GM23338 (cell line): ENCODE results near the gene GNPTAB. TPM values are rescaled to one million over a fixed set of nuclear protein-coding genes. Genes with fewer than 3 reads are reported as not detected.

Source experiments
- ATAC-seq: fragments of 200-7000 bp; cut with Tn5 transposase; 3 replicates; pipeline ENCODE4 v1.9.1; 2020
- DNase-seq: peaks from one replicate; pipeline ENCODE4 v3.0.0-alpha.2; 2015; ENCODE audit warnings: low spot score
- H2AFZ ChIP-seq: fragments of 200-600 bp; sonication (generic); 2 replicates; pipeline ENCODE4 v1.8.0; 2016; ENCODE audit warnings: antibody characterized with exemption, mild to moderate bottlenecking, moderate library complexity
- H3F3A ChIP-seq: fragments of 200-600 bp; sonication (generic); replicated peaks from 2 replicates; pipeline ENCODE4 v1.8.0; 2017; ENCODE audit warnings: antibody characterized with exemption, mixed run types, low read depth
- H3K27ac ChIP-seq: fragments of 200-600 bp; sonication (generic); 2 replicates; pipeline ENCODE4 v1.6.1; 2016; ENCODE audit warnings: low read depth
- H3K27me3 ChIP-seq: fragments of 200-600 bp; sonication (generic); 2 replicates; pipeline ENCODE4 v1.8.0; 2016; ENCODE audit warnings: mild to moderate bottlenecking, mixed run types, moderate library complexity; ENCODE audit not compliant: insufficient read depth
- H3K36me3 ChIP-seq: fragments of 200-600 bp; sonication (generic); 2 replicates; pipeline ENCODE4 v1.8.0; 2016; ENCODE audit warnings: mild to moderate bottlenecking; ENCODE audit not compliant: insufficient read depth
- H3K4me1 ChIP-seq: fragments of 200-600 bp; sonication (generic); 2 replicates; pipeline ENCODE4 v1.8.0; 2016; ENCODE audit warnings: mild to moderate bottlenecking, moderate library complexity; ENCODE audit not compliant: insufficient read depth
- H3K4me2 ChIP-seq: fragments of 200-600 bp; sonication (generic); 2 replicates; pipeline ENCODE4 v1.7.1; 2017; ENCODE audit warnings: mixed run types
- H3K4me3 ChIP-seq: fragments of 200-600 bp; sonication (generic); 2 replicates; pipeline ENCODE4 v1.6.1; 2016; ENCODE audit warnings: mixed run types
- H3K79me2 ChIP-seq: fragments of 200-600 bp; sonication (generic); replicated peaks from 2 replicates; pipeline ENCODE4 v1.8.0; 2017; ENCODE audit warnings: mild to moderate bottlenecking; ENCODE audit not compliant: insufficient read depth
- H3K9me2 ChIP-seq: fragments of 200-600 bp; sonication (generic); 2 replicates; pipeline ENCODE4 v1.8.0; 2017; ENCODE audit not compliant: insufficient read depth
- H4K20me1 ChIP-seq: fragments of 200-600 bp; sonication (generic); replicated peaks from 2 replicates; pipeline ENCODE4 v1.8.0; 2017; ENCODE audit warnings: mild to moderate bottlenecking; ENCODE audit not compliant: insufficient read depth
- H3K27ac Mint-ChIP-seq: 2 replicates; pipeline ENCODE4 v1.8.0; 2020; ENCODE audit warnings: inconsistent platforms, mild to moderate bottlenecking, moderate library complexity, mixed read lengths
- H3K27me3 Mint-ChIP-seq: 3 replicates; pipeline ENCODE4 v1.8.0; 2022; ENCODE audit warnings: low read depth, mild to moderate bottlenecking, moderate library complexity, mixed read lengths, inconsistent platforms; ENCODE audit not compliant: insufficient read depth, poor library complexity
- H3K36me3 Mint-ChIP-seq: 3 replicates; pipeline ENCODE4 v1.8.0; 2021; ENCODE audit warnings: low read depth, mild to moderate bottlenecking, inconsistent platforms, moderate library complexity, mixed read lengths
- H3K4me1 Mint-ChIP-seq: 3 replicates; pipeline ENCODE4 v1.8.0; 2020; ENCODE audit warnings: mild to moderate bottlenecking, inconsistent platforms, mixed read lengths
- H3K4me3 Mint-ChIP-seq: 3 replicates; pipeline ENCODE4 v1.8.0; 2021; ENCODE audit warnings: moderate library complexity, mild to moderate bottlenecking, inconsistent platforms, mixed read lengths
- H3K9me3 Mint-ChIP-seq: 3 replicates; pipeline ENCODE4 v1.8.0; 2020; ENCODE audit warnings: moderate library complexity, mild to moderate bottlenecking, inconsistent platforms, mixed read lengths
- CREB1 ChIP-seq: fragments of 250-450 bp; sonication (Bioruptor Pico); IDR thresholded peaks from 2 replicates; pipeline ENCODE4 v1.5.0; 2020; ENCODE audit warnings: low read depth, mild to moderate bottlenecking, moderate library complexity
- EZH2 ChIP-seq: fragments of 200-600 bp; sonication (generic); IDR thresholded peaks from one replicate; pipeline ENCODE4 v1.8.0; 2017; ENCODE audit warnings: antibody characterized with exemption, mild to moderate bottlenecking, low read depth; ENCODE audit not compliant: unreplicated experiment
- EZH2phosphoT487 ChIP-seq: fragments of 200-600 bp; sonication (generic); IDR thresholded peaks from one replicate; pipeline ENCODE4 v1.8.1; 2018; ENCODE audit warnings: antibody characterized with exemption; ENCODE audit not compliant: unreplicated experiment
- JUNB ChIP-seq: IDR thresholded peaks from one replicate; pipeline ENCODE4 v1.6.1; 2016; ENCODE audit warnings: antibody characterized with exemption; ENCODE audit not compliant: unreplicated experiment
- NANOG ChIP-seq: IDR thresholded peaks from 2 replicates; pipeline ENCODE4 v1.6.1; 2016; ENCODE audit warnings: antibody characterized with exemption, borderline replicate concordance
- POLR2AphosphoS5 ChIP-seq: IDR thresholded peaks from 2 replicates; pipeline ENCODE4 v1.6.1; 2016; ENCODE audit warnings: antibody characterized with exemption, low read depth
- STAT1 ChIP-seq: IDR thresholded peaks from one replicate; pipeline ENCODE4 v1.6.1; 2016; ENCODE audit warnings: antibody characterized with exemption; ENCODE audit not compliant: unreplicated experiment
- ZNF114 ChIP-seq: fragments of 250-450 bp; sonication (Bioruptor Pico); IDR thresholded peaks from 2 replicates; pipeline ENCODE4 v1.5.0; 2020; ENCODE audit warnings: mild to moderate bottlenecking, moderate library complexity
- ZNF331 ChIP-seq: fragments of 250-450 bp; sonication (Bioruptor Pico); IDR thresholded peaks from 2 replicates; pipeline ENCODE4 v1.5.0; 2020; ENCODE audit warnings: low read depth, mild to moderate bottlenecking, moderate library complexity
- polyA plus RNA-seq: library from polyadenylated mRNA; unstranded; fragments of >200 nt; fragmentation: Nextera tagmentation; extraction: Ambion mirVana; gene quantifications from 2 replicates; pipeline ENCODE4 v1.2.1, GENCODE V29; 2016
- total RNA-seq: library from RNA; depleted of rRNA; stranded (reverse); fragments of >200 nt; shearing (Covaris generic); gene quantifications from 2 replicates; pipeline ENCODE4 v1.2.3, GENCODE V29; 2014
- TF ChIP-seq, protein P1 (sequence below): IDR thresholded peaks from one replicate; pipeline ENCODE4 v1.6.1; 2018; ENCODE audit warnings: antibody characterized with exemption; ENCODE audit not compliant: unreplicated experiment
- TF ChIP-seq, protein P2 (sequence below), 2 experiments: fragments of 200-600 bp in 1 of 2; sonication (generic) in 1 of 2; conservative IDR thresholded peaks; 2 replicates each; pipeline versions ENCODE4 v1.5.1 to v1.6.1; 2016 to 2017; ENCODE audit warnings: antibody characterized with exemption in 2 of 2, low read depth in 2 of 2, mild to moderate bottlenecking in 2 of 2, moderate library complexity in 1 of 2
- TF ChIP-seq, protein P3 (sequence below): IDR thresholded peaks from 2 replicates; pipeline ENCODE4 v1.6.1; 2016; ENCODE audit warnings: antibody characterized with exemption
- TF ChIP-seq, protein P4 (sequence below): fragments of 250-450 bp; sonication (Bioruptor Pico); IDR thresholded peaks from 2 replicates; pipeline ENCODE4 v1.5.0; 2020; ENCODE audit warnings: mild to moderate bottlenecking, moderate library complexity

Gene GNPTAB
- total and polyA plus RNA-seq, 2 experiments from 2014 or later, result 23.6 to 58.3 TPM

DNA sequence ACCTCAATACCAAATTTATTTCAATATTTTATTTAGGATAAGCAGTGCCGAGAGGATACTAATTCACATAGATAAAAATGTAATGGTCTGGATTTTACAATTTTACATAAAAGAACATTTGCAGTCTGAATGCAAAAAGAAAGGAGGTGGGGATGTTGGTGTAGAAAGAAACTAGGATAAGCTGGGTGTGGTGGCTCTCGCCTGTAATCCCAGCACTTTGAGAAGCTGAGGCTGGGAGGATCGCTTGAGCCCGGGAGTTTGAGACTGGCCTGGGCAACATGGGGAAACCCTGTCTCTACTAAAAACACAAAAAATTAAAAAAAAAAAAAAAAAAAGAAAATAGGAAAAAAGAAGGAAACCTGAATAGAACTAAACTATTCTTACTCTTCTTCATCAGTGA, 108.4 kb downstream of the GNPTAB start:
- no peaks in the 10 kb centered on the region for H3F3A ChIP-seq
- no peaks in the 10 kb centered on the region for H4K20me1 ChIP-seq
- H3K4me1 ChIP-seq, result no peaks in the 10 kb centered on the region
- H3K79me2 ChIP-seq, result no peaks in the 10 kb centered on the region
- H3K36me3 Mint-ChIP-seq, result no peaks in the 10 kb centered on the region
- H3K27ac Mint-ChIP-seq, result no peak overlapping the region
- TF ChIP-seq STAT1, result no peak
- TF ChIP-seq, protein P1, sequence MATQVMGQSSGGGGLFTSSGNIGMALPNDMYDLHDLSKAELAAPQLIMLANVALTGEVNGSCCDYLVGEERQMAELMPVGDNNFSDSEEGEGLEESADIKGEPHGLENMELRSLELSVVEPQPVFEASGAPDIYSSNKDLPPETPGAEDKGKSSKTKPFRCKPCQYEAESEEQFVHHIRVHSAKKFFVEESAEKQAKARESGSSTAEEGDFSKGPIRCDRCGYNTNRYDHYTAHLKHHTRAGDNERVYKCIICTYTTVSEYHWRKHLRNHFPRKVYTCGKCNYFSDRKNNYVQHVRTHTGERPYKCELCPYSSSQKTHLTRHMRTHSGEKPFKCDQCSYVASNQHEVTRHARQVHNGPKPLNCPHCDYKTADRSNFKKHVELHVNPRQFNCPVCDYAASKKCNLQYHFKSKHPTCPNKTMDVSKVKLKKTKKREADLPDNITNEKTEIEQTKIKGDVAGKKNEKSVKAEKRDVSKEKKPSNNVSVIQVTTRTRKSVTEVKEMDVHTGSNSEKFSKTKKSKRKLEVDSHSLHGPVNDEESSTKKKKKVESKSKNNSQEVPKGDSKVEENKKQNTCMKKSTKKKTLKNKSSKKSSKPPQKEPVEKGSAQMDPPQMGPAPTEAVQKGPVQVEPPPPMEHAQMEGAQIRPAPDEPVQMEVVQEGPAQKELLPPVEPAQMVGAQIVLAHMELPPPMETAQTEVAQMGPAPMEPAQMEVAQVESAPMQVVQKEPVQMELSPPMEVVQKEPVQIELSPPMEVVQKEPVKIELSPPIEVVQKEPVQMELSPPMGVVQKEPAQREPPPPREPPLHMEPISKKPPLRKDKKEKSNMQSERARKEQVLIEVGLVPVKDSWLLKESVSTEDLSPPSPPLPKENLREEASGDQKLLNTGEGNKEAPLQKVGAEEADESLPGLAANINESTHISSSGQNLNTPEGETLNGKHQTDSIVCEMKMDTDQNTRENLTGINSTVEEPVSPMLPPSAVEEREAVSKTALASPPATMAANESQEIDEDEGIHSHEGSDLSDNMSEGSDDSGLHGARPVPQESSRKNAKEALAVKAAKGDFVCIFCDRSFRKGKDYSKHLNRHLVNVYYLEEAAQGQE, result no peak
- no peak for TF ChIP-seq POLR2AphosphoS5
- TF ChIP-seq CREB1 (CRISPR knock-in tag), result no peak
- TF ChIP-seq ZNF114 (CRISPR knock-in tag), result no peak
- TF ChIP-seq EZH2, result no peak
- TF ChIP-seq ZNF331 (CRISPR knock-in tag), result no peak
- TF ChIP-seq NANOG, result no peak
- TF ChIP-seq, protein P2, sequence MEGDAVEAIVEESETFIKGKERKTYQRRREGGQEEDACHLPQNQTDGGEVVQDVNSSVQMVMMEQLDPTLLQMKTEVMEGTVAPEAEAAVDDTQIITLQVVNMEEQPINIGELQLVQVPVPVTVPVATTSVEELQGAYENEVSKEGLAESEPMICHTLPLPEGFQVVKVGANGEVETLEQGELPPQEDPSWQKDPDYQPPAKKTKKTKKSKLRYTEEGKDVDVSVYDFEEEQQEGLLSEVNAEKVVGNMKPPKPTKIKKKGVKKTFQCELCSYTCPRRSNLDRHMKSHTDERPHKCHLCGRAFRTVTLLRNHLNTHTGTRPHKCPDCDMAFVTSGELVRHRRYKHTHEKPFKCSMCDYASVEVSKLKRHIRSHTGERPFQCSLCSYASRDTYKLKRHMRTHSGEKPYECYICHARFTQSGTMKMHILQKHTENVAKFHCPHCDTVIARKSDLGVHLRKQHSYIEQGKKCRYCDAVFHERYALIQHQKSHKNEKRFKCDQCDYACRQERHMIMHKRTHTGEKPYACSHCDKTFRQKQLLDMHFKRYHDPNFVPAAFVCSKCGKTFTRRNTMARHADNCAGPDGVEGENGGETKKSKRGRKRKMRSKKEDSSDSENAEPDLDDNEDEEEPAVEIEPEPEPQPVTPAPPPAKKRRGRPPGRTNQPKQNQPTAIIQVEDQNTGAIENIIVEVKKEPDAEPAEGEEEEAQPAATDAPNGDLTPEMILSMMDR (conservative IDR thresholded peaks at IDR 0.05; ENCODE audit: low read depth in 2 of 2), result no peak
- TF ChIP-seq, protein P3, sequence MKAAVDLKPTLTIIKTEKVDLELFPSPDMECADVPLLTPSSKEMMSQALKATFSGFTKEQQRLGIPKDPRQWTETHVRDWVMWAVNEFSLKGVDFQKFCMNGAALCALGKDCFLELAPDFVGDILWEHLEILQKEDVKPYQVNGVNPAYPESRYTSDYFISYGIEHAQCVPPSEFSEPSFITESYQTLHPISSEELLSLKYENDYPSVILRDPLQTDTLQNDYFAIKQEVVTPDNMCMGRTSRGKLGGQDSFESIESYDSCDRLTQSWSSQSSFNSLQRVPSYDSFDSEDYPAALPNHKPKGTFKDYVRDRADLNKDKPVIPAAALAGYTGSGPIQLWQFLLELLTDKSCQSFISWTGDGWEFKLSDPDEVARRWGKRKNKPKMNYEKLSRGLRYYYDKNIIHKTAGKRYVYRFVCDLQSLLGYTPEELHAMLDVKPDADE, result no peak
- no peak for TF ChIP-seq JUNB
- no peak for TF ChIP-seq EZH2phosphoT487
- TF ChIP-seq, protein P4, sequence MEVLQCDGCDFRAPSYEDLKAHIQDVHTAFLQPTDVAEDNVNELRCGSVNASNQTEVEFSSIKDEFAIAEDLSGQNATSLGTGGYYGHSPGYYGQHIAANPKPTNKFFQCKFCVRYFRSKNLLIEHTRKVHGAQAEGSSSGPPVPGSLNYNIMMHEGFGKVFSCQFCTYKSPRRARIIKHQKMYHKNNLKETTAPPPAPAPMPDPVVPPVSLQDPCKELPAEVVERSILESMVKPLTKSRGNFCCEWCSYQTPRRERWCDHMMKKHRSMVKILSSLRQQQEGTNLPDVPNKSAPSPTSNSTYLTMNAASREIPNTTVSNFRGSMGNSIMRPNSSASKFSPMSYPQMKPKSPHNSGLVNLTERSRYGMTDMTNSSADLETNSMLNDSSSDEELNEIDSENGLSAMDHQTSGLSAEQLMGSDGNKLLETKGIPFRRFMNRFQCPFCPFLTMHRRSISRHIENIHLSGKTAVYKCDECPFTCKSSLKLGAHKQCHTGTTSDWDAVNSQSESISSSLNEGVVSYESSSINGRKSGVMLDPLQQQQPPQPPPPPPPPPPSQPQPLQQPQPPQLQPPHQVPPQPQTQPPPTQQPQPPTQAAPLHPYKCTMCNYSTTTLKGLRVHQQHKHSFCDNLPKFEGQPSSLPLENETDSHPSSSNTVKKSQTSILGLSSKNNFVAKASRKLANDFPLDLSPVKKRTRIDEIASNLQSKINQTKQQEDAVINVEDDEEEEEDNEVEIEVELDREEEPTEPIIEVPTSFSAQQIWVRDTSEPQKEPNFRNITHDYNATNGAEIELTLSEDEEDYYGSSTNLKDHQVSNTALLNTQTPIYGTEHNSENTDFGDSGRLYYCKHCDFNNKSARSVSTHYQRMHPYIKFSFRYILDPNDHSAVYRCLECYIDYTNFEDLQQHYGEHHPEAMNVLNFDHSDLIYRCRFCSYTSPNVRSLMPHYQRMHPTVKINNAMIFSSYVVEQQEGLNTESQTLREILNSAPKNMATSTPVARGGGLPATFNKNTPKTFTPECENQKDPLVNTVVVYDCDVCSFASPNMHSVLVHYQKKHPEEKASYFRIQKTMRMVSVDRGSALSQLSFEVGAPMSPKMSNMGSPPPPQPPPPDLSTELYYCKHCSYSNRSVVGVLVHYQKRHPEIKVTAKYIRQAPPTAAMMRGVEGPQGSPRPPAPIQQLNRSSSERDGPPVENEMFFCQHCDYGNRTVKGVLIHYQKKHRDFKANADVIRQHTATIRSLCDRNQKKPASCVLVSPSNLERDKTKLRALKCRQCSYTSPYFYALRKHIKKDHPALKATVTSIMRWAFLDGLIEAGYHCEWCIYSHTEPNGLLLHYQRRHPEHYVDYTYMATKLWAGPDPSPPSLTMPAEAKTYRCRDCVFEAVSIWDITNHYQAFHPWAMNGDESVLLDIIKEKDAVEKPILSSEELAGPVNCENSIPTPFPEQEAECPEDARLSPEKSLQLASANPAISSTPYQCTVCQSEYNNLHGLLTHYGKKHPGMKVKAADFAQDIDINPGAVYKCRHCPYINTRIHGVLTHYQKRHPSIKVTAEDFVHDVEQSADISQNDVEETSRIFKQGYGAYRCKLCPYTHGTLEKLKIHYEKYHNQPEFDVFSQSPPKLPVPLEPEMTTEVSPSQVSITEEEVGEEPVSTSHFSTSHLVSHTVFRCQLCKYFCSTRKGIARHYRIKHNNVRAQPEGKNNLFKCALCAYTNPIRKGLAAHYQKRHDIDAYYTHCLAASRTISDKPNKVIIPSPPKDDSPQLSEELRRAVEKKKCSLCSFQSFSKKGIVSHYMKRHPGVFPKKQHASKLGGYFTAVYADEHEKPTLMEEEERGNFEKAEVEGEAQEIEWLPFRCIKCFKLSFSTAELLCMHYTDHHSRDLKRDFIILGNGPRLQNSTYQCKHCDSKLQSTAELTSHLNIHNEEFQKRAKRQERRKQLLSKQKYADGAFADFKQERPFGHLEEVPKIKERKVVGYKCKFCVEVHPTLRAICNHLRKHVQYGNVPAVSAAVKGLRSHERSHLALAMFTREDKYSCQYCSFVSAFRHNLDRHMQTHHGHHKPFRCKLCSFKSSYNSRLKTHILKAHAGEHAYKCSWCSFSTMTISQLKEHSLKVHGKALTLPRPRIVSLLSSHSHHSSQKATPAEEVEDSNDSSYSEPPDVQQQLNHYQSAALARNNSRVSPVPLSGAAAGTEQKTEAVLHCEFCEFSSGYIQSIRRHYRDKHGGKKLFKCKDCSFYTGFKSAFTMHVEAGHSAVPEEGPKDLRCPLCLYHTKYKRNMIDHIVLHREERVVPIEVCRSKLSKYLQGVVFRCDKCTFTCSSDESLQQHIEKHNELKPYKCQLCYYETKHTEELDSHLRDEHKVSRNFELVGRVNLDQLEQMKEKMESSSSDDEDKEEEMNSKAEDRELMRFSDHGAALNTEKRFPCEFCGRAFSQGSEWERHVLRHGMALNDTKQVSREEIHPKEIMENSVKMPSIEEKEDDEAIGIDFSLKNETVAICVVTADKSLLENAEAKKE, result no peak
- H3K4me3 ChIP-seq, result no peak overlapping the region
- H2AFZ ChIP-seq, result no peak overlapping the region
- no peaks in the 10 kb centered on the region for H3K4me1 Mint-ChIP-seq
- no peak for ATAC-seq
- no peak overlapping the region for H3K27ac ChIP-seq
- H3K9me2 ChIP-seq, result no peaks in the 10 kb centered on the region
- H3K27me3 Mint-ChIP-seq, result no peaks in the 10 kb centered on the region
- no peaks in the 10 kb centered on the region for H3K9me3 Mint-ChIP-seq
- H3K27me3 ChIP-seq, result no peaks in the 10 kb centered on the region
- H3K4me3 Mint-ChIP-seq, result no peak overlapping the region
- no peak overlapping the region for H3K4me2 ChIP-seq
- no peak for DNase-seq
- no peaks in the 10 kb centered on the region; the same call in 1 of the 2 replicates for H3K36me3 ChIP-seq
